GM18520 (cell line): ENCODE data around the gene FBXO10.
A peak's percentile ranks its signal among the peaks of the same experiment; 100 is the strongest.

Experiments used
- ATAC-seq: cut with Tn5 transposase; IDR thresholded peaks from one replicate; pipeline ENCODE4 v1.9.1; 2021; ENCODE audit not compliant: unreplicated experiment

The FBXO10 gene

DNA sequence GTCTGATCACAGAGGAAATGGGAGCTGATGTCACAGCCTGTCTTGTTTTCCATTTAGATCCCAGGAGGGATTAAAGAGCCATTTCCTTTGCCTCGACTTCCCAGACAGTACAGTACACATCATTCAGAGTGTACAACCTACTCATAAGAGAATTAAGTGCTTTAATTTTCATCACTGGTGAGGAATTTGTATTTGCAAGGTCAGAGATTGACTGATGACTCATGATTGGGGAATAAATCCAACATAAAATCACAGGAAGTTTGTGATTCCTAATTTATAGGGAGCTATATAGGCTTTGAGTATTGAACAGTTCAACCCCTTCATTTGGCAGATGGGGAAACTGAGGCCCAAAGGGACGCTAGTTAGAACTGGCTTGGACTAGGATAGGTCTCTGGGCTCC, 20.3 kb upstream of the FBXO10 start:
- ATAC-seq = no peak

DNA sequence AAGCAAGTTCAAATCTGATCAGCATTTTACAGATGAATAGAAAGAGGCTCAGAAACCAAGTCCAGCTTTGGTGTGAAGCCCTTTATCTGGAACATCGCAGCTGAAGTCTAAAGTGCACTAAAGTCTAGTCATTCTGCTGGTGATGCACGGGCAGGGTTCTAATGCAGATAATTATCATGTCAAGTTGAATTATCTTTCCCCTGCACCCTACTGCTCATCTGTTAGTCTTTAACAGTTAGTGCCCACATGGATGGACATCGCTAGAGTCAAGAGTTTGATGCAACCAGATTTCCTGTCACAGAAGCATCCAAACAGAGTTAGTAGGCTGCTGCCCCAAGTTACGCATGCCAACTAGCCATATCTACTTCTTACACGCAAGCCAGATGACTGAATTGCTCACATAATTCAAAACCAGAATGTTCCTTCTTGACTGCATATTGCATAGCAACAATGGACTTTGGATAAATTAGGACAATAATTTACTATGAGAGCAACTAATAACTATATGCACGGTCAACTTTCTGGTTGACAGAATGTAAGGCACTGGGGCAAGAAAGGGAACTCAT, 17.8 kb upstream of the FBXO10 start:
- ATAC-seq = no peak

DNA sequence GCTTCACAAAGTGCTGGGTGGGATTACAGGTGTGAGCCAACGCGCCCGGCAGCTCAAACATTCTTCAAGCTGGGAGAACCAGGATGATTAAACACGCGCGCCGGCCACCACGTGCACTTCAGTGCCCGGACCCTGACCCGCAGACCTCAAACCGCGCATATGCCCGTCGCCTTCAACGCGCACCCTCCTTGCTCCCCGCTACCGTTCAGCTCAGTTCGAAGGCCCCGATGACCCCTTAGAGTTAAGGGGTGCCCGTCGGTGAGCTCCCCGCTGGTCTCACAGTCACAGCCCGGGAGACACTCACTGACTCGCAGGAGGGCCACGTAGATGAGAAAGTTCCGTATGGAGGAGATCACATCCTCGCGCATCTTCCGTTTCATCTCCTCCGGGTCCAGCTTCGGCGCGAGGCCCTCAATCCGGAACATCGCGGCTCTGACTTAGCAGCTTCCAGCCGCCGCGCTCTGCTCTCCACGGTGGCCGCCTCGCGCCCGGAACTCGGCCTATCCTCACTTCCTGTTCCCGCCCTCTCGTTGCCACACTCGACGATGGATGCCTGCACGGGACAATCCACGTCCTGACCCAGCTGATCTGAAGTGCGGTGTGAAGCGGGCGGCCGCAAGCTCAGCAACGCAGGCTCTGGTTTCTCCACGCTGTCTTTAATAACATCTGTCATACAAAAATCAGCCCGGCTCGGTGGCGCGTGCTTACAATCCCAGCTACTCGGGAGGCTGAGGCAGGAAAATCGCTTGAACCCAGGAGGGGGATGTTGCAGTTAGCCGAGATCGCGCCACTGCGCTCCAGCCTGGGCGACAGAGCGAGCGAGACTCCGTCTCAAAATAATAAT, 16.1 kb upstream of the FBXO10 start, which contains the start of gene TOMM5:
Gene TOMM5 (minus strand): TSS at position 490 of the 844 bp plus-strand sequence. CDS start 65 bp downstream, at position 425.
- peak; percentile 87 for ATAC-seq

DNA sequence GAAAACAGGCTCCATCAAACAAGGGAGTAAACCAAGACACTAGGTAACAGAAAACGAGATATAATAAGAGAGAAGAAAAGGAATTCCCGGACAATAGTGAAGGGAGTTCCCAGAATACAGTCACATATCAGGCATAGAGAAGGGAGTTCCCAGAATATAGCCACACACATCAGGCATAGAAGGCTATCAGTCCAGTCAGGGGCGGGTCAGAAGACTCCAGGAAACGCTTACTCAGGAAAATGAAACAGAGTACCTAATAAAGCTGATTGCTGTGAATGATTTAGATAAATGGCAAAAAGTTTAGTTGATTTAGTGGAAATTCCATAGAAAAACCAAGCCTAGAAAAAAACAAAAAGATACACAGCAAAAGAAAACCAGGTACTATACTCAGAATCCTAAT, 11.3 kb upstream of the FBXO10 start:
- ATAC-seq = no peak

DNA sequence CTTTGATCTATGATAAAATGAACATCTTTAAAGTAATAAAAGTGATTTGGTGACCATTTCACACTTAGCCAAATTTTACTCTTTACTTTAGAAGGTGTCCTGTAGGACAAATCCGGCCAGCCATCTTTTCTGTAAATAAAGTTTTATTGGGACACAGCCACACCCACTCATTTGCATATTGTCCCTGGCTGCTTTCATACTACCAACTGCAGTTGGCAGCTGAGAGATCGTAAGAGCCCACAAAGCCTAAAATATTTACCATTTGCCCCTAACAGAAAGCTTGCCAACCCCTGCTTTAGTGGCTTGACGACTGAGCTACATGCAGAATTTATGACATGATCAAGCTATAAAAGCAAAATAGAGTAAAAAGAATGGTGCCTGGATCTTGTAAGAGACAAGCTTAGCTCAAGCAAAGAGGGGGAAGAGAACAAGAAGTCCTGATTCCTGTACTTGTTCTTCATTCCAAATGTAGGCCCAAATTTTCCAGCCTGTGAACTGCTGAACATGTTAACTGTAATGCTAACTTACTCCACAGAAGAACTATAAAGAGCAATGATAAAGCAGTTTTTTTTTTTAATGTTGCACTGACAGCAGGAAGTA, 7.4 kb upstream of the FBXO10 start:
- ATAC-seq = no peak

DNA sequence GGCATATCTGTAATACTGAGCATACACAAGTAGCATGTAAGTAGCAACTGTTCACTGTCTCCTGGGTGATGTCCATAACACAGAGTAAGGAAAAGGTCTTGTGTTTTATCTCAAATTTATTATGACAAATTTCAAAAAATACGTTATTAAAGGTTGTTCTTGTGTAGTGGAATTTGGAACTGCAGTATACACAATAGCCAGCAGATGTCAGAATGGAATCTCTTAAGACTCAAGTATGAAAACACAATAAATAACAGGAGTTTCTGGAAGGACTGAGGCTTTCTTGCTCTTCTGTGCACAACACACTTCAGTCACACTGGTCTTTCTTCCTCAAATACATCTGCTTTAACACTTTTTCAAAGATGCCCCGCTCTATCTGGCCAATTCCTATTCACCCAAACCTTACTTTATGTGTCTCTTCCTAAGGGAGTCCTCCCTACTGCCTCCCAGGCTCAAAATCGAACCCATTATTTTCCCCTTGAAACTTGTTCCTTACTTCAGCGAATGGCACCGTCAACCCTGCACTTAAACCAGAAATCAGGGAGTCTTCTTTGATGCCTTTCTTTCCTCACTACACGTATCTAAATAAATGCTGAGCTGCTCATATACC, 6.5 kb upstream of the FBXO10 start:
- no peak for ATAC-seq

DNA sequence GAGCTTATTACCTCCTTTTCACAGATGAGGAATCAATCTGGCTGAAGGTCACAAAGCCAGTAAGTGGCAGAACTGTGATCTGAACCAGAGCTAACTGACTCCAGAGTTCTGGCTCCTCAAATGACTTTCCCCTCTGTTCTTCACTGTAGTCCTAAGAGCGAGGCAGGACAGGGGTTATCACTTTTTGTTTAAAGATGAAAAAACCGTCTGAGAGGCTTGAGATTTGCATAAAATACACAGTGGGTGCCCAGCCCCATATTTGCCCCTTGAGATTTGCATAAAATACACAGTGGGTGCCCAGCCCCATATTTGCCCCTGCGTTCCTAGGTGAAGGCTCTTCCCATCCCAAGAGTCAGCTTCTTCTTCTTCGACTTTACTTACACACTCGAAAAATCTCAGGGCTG, 667 bp downstream of the FBXO10 start:
- peak; percentile 32 for ATAC-seq

DNA sequence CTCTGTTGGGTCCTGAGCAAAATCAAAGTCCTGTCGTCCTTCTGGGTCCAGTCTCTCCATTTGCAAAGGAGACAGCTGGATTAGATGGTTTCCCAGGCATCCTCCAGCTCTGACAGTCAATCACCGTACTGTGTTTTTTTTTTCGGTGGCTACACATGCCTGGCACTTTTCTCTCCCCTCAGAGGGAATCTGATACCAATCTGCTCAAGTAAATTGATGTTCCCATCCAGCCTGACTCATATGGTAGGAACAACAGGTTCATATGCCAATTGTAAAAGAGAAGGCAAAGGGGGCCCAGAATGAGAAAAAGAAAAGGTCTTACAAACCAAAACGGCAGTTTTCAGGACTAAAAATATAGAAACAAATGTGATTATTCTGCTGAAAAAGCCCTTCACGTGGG, 1.2 kb downstream of the FBXO10 start:
- no peak for ATAC-seq

DNA sequence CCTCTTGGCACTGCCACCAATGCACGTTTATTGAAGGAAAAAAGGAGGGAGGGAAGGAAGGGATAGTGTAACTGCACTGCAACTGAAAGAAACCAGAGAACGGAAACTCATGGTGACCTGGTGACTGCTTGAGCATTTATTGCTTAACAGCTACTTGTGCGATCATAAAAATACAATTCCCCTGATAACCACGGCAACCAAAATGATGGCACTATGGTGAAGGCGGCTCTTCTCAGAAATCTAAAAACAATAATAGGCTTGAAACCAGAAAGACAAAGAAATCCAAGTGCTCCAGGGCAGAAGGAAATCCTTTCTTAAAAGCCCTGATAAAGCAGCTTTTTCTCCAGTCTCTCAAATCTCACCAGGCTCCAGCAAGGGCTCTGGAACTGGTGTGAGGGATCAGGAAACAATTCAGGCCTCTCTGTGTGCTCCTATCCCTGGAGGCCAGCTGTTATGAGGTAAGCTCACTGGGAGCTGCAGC, 1.9 kb downstream of the FBXO10 start:
- no peak for ATAC-seq

DNA sequence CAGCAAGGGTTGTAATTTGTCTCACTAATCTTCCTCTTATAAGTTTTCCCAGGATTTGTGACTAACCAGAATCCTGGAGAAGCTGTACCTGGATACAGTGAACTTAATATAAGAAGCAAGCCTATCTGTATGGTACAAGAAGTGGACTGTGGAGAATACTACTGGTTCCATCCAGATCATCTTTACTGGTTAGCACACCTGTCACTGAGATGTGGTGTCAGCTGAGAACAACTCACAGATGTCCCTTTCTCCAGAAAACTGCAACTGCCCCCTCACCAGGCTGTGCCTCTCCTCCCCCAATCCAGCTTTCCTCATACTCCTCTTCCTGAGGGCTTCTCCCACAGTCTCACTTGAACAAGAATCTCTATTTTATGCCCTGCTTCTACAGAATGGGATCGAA, 4.9 kb downstream of the FBXO10 start:
- no peak for ATAC-seq

DNA sequence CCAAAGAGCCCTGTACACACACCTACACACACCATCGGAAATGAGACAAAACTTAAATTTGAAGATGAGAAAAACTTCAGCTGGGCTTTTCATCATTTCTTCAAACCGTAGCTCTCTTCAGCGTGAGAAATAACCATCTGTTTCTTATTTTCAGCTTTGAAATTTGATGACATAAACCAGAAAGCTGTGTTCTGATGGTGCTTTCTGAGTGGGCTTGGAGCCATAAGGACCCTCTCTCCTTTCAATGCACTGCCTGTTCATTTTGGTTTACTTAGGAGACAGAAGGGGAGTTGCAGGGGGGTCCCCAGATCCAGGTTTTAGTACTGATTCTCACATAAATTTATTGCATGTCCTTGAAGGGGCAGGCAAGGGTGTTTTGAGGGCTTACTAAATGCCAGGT, 9.5 kb downstream of the FBXO10 start:
- ATAC-seq = no peak

DNA sequence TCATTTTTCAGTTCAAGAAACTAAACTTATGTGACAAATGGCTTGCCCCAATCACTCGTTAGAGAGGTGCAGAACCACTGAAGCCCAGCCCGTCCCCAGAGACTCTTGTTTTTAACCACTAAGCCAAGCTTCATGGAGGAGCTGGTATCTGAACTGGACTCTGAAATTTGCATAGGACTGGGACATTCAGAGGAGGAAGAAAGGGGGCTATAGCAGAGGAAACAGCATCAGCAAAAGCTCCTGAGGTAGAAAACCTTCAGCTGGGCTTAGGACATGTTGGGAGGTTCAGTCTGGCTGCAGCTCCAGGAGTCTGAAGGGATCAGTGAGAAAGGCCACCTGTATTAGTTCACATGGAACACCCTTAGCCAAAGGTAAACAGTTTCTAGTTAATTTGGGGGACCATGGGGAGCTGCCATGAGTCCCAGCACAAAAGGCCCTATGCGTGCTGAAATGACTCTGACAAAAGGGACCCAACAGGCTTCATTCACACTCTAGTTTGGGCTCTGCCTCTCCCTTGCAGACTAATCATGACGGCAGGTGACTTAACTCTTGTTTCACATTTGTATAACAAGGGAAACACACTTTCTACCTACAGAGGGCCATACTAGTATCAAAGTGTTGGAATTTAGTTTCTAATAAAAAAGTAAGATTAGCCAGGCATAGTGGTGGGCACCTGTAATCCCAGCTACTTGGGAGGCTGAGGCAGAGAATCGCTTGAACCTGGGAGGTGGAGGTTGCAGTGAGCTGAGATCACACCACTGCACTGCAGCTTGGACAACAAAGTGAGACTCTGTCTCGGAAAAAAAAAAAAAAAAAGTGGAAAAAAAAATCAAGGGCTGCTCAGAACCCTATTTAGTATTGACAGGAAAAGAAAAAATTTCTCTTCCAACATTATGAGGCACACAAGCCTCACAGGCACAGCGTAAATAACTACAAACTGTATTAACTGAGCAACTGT, 10.2 kb downstream of the FBXO10 start:
- peak; percentile 36 for ATAC-seq

DNA sequence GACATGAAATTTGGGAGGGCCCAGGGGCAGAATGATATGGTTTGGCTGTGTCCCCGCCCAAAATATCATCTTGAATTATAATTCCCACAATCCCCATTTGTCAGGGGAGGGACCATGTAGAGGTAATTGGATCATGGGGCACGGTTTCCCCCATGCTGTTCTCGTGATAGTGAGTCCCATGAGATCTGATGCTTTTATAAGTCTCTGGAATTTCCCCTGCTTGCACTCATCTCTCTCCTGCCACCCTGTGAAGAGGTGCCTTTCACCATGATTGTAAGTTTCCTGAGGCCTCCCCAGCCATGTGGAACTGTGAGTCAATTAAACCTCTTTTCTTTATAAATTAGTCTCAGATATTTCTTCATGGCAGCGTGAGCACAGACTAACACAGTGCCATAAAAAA, 11.3 kb downstream of the FBXO10 start:
- ATAC-seq = no peak

DNA sequence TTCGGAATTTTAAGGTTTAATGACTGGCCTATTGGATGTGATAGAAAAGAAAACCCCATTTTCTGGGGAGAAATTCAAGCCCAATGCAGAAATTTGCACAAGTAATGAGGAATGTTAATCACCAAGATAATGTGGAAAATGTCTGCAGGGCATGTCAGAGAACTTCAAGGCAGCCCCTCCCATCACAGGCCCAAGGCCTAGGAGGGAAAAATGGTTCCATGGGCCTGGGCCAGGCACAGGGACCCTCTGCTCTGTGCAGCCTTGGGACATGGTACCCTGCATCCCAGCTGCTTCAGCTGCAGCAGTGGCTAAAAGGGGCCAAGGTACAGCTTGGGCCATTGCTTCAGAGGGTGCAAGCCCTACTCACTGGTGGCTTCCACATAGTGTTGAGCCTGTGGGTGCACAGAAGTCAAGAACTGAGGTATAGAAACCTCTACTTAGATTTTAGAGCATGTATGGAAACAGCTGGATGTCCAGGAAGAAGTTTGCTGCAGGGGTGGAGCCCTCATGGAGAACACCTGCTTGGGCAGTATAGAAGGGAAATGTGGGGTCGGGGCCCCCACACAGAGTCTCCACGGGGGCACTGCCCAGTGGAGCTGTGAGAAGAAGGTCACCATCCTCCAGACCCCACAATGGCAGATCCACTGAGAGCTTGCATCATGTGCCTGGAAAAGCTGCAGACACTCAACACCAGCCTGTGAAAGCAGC, 12.2 kb downstream of the FBXO10 start:
- ATAC-seq = no peak

DNA sequence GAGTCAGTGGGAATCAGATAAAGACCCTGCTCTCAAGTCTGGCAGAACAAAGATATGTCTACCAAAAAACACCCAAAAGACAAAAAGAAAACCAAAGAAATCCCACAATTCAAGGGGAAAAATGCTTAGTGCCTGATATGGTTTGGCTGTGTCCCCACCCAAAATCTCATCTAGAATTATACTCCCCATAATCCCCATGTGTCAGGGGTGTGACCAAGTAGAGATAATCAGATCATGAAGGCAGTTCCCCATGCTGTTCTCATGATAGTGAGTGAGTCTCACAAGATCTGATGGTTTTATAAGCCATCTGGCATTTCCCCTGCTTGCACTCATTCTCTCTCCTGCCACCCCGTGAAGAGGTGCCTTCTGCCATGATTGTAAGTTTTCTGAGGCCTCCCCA, 13.4 kb downstream of the FBXO10 start:
- ATAC-seq = no peak

DNA sequence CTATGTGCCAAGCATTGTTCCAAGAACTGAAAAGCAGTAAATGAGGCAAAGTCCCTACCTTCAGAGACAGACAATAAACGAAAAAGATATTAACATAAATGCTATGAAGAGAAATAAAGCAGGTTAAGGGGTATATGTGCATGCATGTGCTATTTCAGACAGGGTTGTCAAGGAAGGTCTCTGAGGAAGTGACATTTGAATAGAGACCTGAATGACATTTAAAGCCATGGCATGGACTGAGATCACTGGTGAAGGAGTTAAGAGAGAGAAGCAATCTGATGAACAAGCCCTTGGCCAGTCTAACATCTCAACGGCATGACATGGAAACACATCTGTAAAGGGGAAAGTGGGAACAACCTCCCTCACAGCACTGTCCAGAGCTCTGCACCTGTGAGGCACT, 14.5 kb downstream of the FBXO10 start:
- no peak for ATAC-seq

DNA sequence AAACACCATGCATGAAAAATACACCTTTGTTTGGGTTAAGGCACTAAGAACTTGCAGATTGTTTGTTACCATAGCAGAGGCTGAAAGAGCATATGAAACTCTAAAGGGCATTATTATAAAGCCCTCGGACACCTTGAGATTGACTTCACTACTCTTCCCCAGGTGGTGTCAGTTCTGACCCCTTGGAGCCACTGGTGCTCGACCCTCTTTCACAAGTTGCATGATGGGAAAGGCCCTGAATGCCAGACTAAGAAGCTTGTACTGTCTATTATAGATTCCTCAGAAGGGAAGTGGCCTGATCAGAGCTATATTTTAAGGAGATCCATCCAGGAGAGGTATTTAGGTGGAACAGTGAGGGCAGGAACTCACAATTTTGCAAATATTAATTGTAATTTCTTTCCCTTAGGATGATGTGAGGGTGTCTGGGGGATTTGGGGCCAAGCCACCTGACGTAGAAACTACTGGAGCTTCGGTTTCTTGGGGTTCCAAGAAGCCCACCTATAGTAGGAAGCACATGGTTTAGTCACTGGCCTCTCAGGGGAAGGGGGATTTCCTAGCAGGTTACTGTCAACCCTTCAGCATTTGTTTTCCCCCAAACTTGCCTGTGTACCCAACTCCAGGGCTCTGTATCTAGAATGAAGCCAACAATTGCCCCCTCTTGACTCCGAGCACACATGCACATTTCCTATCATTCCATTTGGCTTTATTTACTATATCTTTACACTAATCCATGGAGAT, 16.2 kb downstream of the FBXO10 start:
- ATAC-seq = no peak

DNA sequence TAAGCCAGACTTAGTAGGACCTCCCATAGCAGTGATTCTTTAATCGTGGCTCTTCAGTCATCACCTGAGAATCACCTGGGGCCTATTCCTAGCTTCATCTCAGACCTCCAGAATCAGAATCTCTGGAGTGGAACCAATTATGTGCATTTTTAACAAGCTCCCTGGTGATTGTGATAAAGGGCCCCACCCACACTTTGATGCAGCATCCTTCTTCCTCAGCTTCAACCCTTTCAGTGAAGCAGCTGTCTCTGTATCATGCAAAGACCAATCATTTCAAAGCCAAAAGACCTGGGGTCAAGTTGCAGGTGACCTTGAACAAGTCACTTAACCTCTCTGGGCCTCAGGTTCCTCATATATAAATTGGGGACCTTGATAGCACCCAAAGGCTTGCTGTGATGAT, 17.1 kb downstream of the FBXO10 start:
- no peak for ATAC-seq

DNA sequence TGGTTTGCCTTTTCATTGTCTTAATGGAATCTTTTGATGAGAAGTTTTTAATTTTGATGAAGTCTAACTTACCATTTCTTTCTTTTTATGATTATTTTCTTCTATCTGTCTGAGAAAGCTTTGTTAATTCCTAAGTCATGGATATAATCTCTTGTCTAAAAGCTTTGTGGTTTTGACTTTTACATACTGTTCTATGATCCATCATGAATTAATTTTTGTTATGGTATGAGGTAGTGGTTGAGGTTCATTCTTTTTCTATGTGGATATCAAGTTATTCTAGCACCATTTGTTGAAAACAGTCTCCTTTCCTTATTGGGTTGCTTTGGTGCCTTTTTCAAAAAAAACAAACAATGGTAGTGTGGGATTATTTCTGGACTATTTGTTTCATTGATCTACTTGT, 20.4 kb downstream of the FBXO10 start:
- no peak for ATAC-seq
